GM21825 (cell line): Measurements from ENCODE around the gene JAK3.
A peak's percentile ranks its signal among the peaks of the same experiment; 100 is the strongest.
"Not testable (repeated sequence)": the region's sequence is repeated elsewhere in the genome, so short reads cannot be mapped to it uniquely, and the experiment has no call there.

ENCODE experiments used
- ATAC-seq: cut with Tn5 transposase; IDR thresholded peaks from one replicate; pipeline ENCODE4 v1.9.1; 2021; ENCODE audit warnings: mild to moderate bottlenecking, moderate library complexity; ENCODE audit not compliant: unreplicated experiment

The JAK3 gene

GRCh38 chr19:17847538-17848366 is at the start of gene JAK3:
Gene JAK3, minus strand, starts transcription at chr19:17847982. Its CDS starts 3,565 bp downstream, at chr19:17844417.
- peak; percentile 64 for ATAC-seq

- ATAC-seq, result no peak
Observed at GRCh38 chr19:17893766-17894165, 46.0 kb upstream of the JAK3 start.

GRCh38 chr19:17889609-17890214 is 41.9 kb upstream of the JAK3 start:
- no peak for ATAC-seq

- no peak for ATAC-seq
Observed at GRCh38 chr19:17888260-17888659, 40.5 kb upstream of the JAK3 start.

GRCh38 chr19:17887221-17887620 is 39.4 kb upstream of the JAK3 start:
- ATAC-seq, result not testable (repeated sequence)

- ATAC-seq, result no peak
Observed at GRCh38 chr19:17886515-17886914, 38.7 kb upstream of the JAK3 start.

GRCh38 chr19:17883627-17884410 is 36.0 kb upstream of the JAK3 start:
- no peak for ATAC-seq

- no peak for ATAC-seq
Observed at GRCh38 chr19:17881701-17882100, 33.9 kb upstream of the JAK3 start.

GRCh38 chr19:17879466-17879865 is 31.7 kb upstream of the JAK3 start:
- no peak for ATAC-seq

GRCh38 chr19:17877696-17878095 is 29.9 kb upstream of the JAK3 start:
- ATAC-seq, result no peak

GRCh38 chr19:17874758-17875135 is 27.0 kb upstream of the JAK3 start:
- no peak for ATAC-seq

GRCh38 chr19:17873786-17874757 is 26.3 kb upstream of the JAK3 start:
- no peak for ATAC-seq

GRCh38 chr19:17872251-17873001 is 24.6 kb upstream of the JAK3 start:
- ATAC-seq, result no peak

GRCh38 chr19:17871878-17872250 is 24.1 kb upstream of the JAK3 start, which contains the start of gene SLC5A5:
Gene SLC5A5, plus strand, starts transcription at chr19:17871945. Its CDS starts 375 bp downstream, at chr19:17872320.
- ATAC-seq, result no peak

GRCh38 chr19:17871032-17871877 is 23.5 kb upstream of the JAK3 start:
- ATAC-seq, result no peak

- no peak for ATAC-seq
Observed at GRCh38 chr19:17869114-17869608, 21.4 kb upstream of the JAK3 start.

- no peak for ATAC-seq
Observed at GRCh38 chr19:17868669-17869068, 20.9 kb upstream of the JAK3 start.

- no peak for ATAC-seq
Observed at GRCh38 chr19:17866964-17867486, 19.2 kb upstream of the JAK3 start.
